Endothelial cell of umbilical vein (primary cell): Measurements from ENCODE around the gene MAPK8IP2. TPM values are rescaled to one million over a fixed set of nuclear protein-coding genes. Genes with fewer than 3 reads are reported as not detected.

ENCODE experiments used
- BruUV-seq: library from RNA; stranded (reverse); fragments of 400-500 nt; replicated peaks from 2 replicates; lab custom pipeline; 2021; lab: Mats Ljungman, UMichigan
- CTCF ChIA-PET: fragments of 300-600, 350-600 bp; sonication (Branson Sonifier 250); formaldehyde crosslinking; loops from one replicate; lab custom pipeline; 2021; ENCODE audit warnings: antibody characterized with exemption, inconsistent platforms; lab: Charles Lee
- POLR2A ChIA-PET: fragments of 300-600, 350-600 bp; sonication (Branson Sonifier 250); formaldehyde crosslinking; loops from one replicate; lab custom pipeline; 2021; ENCODE audit warnings: antibody characterized with exemption, inconsistent platforms; lab: Charles Lee
- DNase-seq: peaks from one replicate; pipeline ENCODE4 v3.0.0-alpha.2; 2011; ENCODE audit warnings: low read depth, low spot score
- FAIRE-seq: peaks from 2 replicates; lab custom pipeline; 2011; peaks lifted over from hg19 to GRCh38; lab: Jason Lieb, UNC
- H2AFZ ChIP-seq: 2 replicates; pipeline ENCODE4 v1.6.0; 2012; ENCODE audit warnings: low read depth, low read length, control low read depth, inconsistent platforms
- H3K27ac ChIP-seq: 2 replicates; pipeline ENCODE4 v1.5.1; 2011; ENCODE audit warnings: low read depth, mild to moderate bottlenecking, control low read depth, low read length, moderate library complexity; ENCODE audit not compliant: insufficient read depth
- H3K27me3 ChIP-seq, 2 experiments: 2 replicates each; pipeline versions ENCODE4 v1.6.0 to v1.6.1; 2011; ENCODE audit warnings: low read length in 2 of 2, mixed read lengths in 1 of 2; ENCODE audit not compliant: control insufficient read depth in 2 of 2, insufficient read depth in 2 of 2
- H3K36me3 ChIP-seq, 2 experiments: 2 replicates in 1 of 2; 3 replicates in 1 of 2; pipeline ENCODE4 v1.5.1; 2011; ENCODE audit warnings: low read length in 2 of 2, mild to moderate bottlenecking in 1 of 2, moderate library complexity in 1 of 2; ENCODE audit not compliant: control insufficient read depth in 2 of 2, insufficient read depth in 2 of 2; ENCODE audit errors: extremely low read depth in 1 of 2
- H3K4me1 ChIP-seq: 3 replicates; pipeline ENCODE4 v1.5.1; 2011; ENCODE audit warnings: mild to moderate bottlenecking, low read length; ENCODE audit not compliant: control insufficient read depth, insufficient read depth; ENCODE audit errors: extremely low read depth
- H3K4me2 ChIP-seq: 2 replicates; pipeline ENCODE4 v1.6.1; 2011; ENCODE audit warnings: low read length, control low read depth, mixed read lengths; ENCODE audit not compliant: insufficient read depth
- H3K4me3 ChIP-seq, 3 experiments: fragments of 200-600 bp in 1 of 3; sonication (generic), shearing (Covaris generic) in 1 of 3; replicated peaks in 1 of 3; 2 replicates each; pipeline ENCODE4 v1.5.1; 2011 to 2016; ENCODE audit warnings: control low read depth in 3 of 3, low read length in 3 of 3, mild to moderate bottlenecking in 2 of 3, inconsistent platforms in 1 of 3, low read depth in 1 of 3, moderate library complexity in 1 of 3; ENCODE audit not compliant: insufficient read depth in 1 of 3
- H3K79me2 ChIP-seq: 2 replicates; pipeline ENCODE4 v1.6.0; 2012; ENCODE audit warnings: low read length, inconsistent platforms; ENCODE audit not compliant: control insufficient read depth, insufficient read depth
- H3K9ac ChIP-seq: replicated peaks from 2 replicates; pipeline ENCODE3; 2011; ENCODE audit warnings: low read length, control low read depth; ENCODE audit not compliant: insufficient read depth; ENCODE audit errors: extremely low read depth
- H3K9me1 ChIP-seq: replicated peaks from 3 replicates; pipeline ENCODE4 v1.6.0; 2011; ENCODE audit warnings: mild to moderate bottlenecking, low read length; ENCODE audit not compliant: control insufficient read depth, insufficient read depth; ENCODE audit errors: extremely low read depth
- H3K9me3 ChIP-seq: replicated peaks from 2 replicates; pipeline ENCODE4 v1.5.1; 2012; ENCODE audit warnings: low read length, inconsistent platforms; ENCODE audit not compliant: control insufficient read depth, insufficient read depth
- H4K20me1 ChIP-seq: replicated peaks from 2 replicates; pipeline ENCODE3; 2011; ENCODE audit warnings: mild to moderate bottlenecking, low read length; ENCODE audit not compliant: control insufficient read depth, insufficient read depth; ENCODE audit errors: extremely low read depth
- EZH2 ChIP-seq: IDR thresholded peaks from 2 replicates; pipeline ENCODE4 v1.6.1; 2012; ENCODE audit warnings: borderline replicate concordance, low read depth, mild to moderate bottlenecking, moderate library complexity, low read length, inconsistent platforms; ENCODE audit not compliant: severe bottlenecking
- FOS ChIP-seq: IDR thresholded peaks from 2 replicates; pipeline ENCODE4 v1.6.1; 2011; ENCODE audit warnings: mild to moderate bottlenecking, low read length, moderate library complexity, borderline replicate concordance; ENCODE audit not compliant: insufficient read depth
- GATA2 ChIP-seq: IDR thresholded peaks from 2 replicates; pipeline ENCODE4 v1.7.0; 2011; ENCODE audit warnings: low read depth, mild to moderate bottlenecking, moderate library complexity, mixed read lengths, low read length; ENCODE audit not compliant: insufficient read length, insufficient read depth
- JUN ChIP-seq: IDR thresholded peaks from 2 replicates; pipeline ENCODE4 v1.6.1; 2011; ENCODE audit warnings: borderline replicate concordance, low read depth; ENCODE audit not compliant: insufficient read length, insufficient read depth
- MAX ChIP-seq: IDR thresholded peaks from 2 replicates; pipeline ENCODE4 v1.6.1; 2011; ENCODE audit not compliant: insufficient read depth, insufficient read length
- MYC ChIP-seq: IDR thresholded peaks from one replicate; pipeline ENCODE4 v1.6.1; 2011; ENCODE audit warnings: mild to moderate bottlenecking, low read depth, low read length
- POLR2A ChIP-seq: IDR thresholded peaks from 2 replicates; pipeline ENCODE4 v1.6.1; 2012; ENCODE audit warnings: low read depth, mild to moderate bottlenecking, control low read depth, low read length
- POLR2AphosphoS5 ChIP-seq: IDR thresholded peaks from 2 replicates; pipeline ENCODE4 v1.6.1; 2012; ENCODE audit warnings: low read depth, mild to moderate bottlenecking, control low read depth, low read length, moderate library complexity; ENCODE audit not compliant: insufficient read depth
- dilution Hi-C: fragments of 300-500 bp; cut with MboI; formaldehyde crosslinking; loops from one replicate; pipeline ENCODE4 v1.15.0; 2019; ENCODE audit warnings: low sequenced_read_pairs; ENCODE audit not compliant: extremely low pct_ligation_motif_present
- intact Hi-C: fragments of 100-400 bp; cut with micrococcal nuclease; formaldehyde crosslinking; loops from one replicate; pipeline ENCODE4 v1.10.0; 2022
- polyA plus RNA-seq, 4 experiments: library from polyadenylated mRNA; depleted of rRNA in 3 of 4; stranded (reverse) in 3 of 4; unstranded in 1 of 4; fragments of >200 nt; gene quantifications; 2 replicates each; pipeline versions ENCODE4 v1.2.1 to v1.2.3, GENCODE V29; 2011 to 2012; ENCODE audit warnings: missing spikeins in 1 of 4
- total RNA-seq: library from RNA; stranded (reverse); gene quantifications from 2 replicates; pipeline ENCODE4 v1.2.3, GENCODE V29; 2021
- TF ChIP-seq, protein P1 (sequence below), 2 donors: IDR thresholded peaks; 1 replicate in 1 of 2; 2 replicates in 1 of 2; pipeline ENCODE4 v1.5.1; 2011; ENCODE audit warnings: low read length in 2 of 2, mild to moderate bottlenecking in 2 of 2, moderate library complexity in 2 of 2, control low read depth in 1 of 2, inconsistent platforms in 1 of 2, low read depth in 1 of 2; ENCODE audit not compliant: insufficient read depth in 1 of 2; ENCODE audit errors: extremely low read depth in 1 of 2

The MAPK8IP2 gene
- total and polyA plus RNA-seq, 2 donors (not counting 3 experiments of a cell fraction or from before 2014, with no cell fraction given) = 0.21 to 0.31 TPM

DNA sequence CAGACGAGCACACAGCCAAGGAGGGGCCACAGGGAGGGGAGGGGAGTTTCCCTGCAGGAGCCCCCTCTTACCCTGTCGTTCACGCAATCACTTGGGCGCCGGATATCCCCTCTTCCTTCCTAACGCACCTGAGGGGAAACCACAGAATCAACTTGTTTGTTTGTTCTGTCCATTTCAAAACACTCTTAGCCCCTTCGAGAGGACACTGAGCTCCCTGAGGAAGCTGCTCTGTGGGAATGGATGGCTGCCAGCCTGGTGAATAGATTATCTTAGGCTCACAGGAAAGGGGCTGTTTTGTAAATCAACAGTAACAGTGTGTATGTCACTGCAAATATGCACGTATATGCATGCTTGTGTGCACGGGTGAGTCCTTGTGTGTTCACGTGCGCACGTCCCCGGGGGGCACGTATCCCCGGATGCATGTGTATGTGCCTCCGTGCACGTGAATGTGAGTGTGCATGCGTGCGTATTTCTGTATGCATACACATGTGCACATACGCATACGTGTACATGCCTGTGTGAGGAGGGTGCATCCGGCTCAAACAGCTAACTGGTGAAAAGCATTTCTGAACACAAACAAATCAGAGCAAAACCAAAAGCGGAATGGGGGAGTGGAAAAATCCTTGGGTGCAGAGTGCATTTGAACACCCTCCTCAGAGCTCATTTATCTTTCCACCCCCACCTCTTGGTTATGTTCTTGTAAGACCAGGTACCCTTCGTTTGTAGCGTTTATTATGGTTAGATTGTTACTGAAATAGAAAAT, 20.2 kb downstream of the MAPK8IP2 start:
- Histone ChIP-seq H3K4me3 (no peak overlapping the region), H3K4me2 (peak overlapping the region; percentile 50), H3K9me1 (no peaks in the 10 kb centered on the region), H3K9ac (no peak overlapping the region), H2AFZ (no peak overlapping the region), H3K9me3 (no peaks in the 10 kb centered on the region), H3K4me1 (peaks cover 14% of the 10 kb centered on the region), H3K27me3 (no peaks in the 10 kb centered on the region), H3K27ac (no peak overlapping the region), H3K79me2 (no peaks in the 10 kb centered on the region), H3K36me3 (no peaks in the 10 kb centered on the region), H4K20me1 (no peaks in the 10 kb centered on the region)
- dilution Hi-C loops (no loop called here), intact Hi-C loops (loop anchor here (1.0 to 2.0 kb wide), 5 partner anchors 44 to 379 kb away; partner anchors contain the start of genes SCO2 and SHANK3)
- ChIA-PET CTCF (interaction anchor here (0.6 to 2.3 kb wide), 44 partner anchors 9 to 380 kb away, joined by 3 to 91 read pairs (median 5); partner anchors contain the start of genes CHKB, CPT1B, LMF2 and NCAPH2), POLR2A (interaction anchor here (0.7 kb wide), 1 partner anchor 20 kb away, joined by 7 read pairs; no protein-coding TSS in a partner anchor)
- no TSS peak for BruUV-seq
- DNase-seq = peak; percentile 90
- FAIRE-seq = peak; percentile 76
- TF ChIP-seq JUN = peak; percentile 40
- no peak for TF ChIP-seq MYC
- no peak for TF ChIP-seq POLR2A
- TF ChIP-seq, protein P1, sequence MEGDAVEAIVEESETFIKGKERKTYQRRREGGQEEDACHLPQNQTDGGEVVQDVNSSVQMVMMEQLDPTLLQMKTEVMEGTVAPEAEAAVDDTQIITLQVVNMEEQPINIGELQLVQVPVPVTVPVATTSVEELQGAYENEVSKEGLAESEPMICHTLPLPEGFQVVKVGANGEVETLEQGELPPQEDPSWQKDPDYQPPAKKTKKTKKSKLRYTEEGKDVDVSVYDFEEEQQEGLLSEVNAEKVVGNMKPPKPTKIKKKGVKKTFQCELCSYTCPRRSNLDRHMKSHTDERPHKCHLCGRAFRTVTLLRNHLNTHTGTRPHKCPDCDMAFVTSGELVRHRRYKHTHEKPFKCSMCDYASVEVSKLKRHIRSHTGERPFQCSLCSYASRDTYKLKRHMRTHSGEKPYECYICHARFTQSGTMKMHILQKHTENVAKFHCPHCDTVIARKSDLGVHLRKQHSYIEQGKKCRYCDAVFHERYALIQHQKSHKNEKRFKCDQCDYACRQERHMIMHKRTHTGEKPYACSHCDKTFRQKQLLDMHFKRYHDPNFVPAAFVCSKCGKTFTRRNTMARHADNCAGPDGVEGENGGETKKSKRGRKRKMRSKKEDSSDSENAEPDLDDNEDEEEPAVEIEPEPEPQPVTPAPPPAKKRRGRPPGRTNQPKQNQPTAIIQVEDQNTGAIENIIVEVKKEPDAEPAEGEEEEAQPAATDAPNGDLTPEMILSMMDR (IDR thresholded peaks at IDR 0.05; ENCODE audit: extremely low read depth in 1 of 2, insufficient read depth in 1 of 2, low read depth in 1 of 2, low read length in 2 of 2) = no peak
- TF ChIP-seq EZH2 = peak; percentile 38
- TF ChIP-seq FOS = no peak
- TF ChIP-seq GATA2 = peak; percentile 36
- peak; percentile 15 for TF ChIP-seq POLR2AphosphoS5
- TF ChIP-seq MAX = peak; percentile 57
